Activated CD8-positive, alpha-beta memory T cell treated with anti-CD3 and anti-CD28 coated beads for 48 hours (primary cell): ENCODE data around the gene SMARCD2.

Source experiments
- DNase-seq, 3 experiments: peaks; one replicate each; pipeline ENCODE4 v3.0.0-alpha.2; 2020; ENCODE audit warnings: low read depth in 2 of 3, low spot score in 2 of 3

The SMARCD2 gene

DNA sequence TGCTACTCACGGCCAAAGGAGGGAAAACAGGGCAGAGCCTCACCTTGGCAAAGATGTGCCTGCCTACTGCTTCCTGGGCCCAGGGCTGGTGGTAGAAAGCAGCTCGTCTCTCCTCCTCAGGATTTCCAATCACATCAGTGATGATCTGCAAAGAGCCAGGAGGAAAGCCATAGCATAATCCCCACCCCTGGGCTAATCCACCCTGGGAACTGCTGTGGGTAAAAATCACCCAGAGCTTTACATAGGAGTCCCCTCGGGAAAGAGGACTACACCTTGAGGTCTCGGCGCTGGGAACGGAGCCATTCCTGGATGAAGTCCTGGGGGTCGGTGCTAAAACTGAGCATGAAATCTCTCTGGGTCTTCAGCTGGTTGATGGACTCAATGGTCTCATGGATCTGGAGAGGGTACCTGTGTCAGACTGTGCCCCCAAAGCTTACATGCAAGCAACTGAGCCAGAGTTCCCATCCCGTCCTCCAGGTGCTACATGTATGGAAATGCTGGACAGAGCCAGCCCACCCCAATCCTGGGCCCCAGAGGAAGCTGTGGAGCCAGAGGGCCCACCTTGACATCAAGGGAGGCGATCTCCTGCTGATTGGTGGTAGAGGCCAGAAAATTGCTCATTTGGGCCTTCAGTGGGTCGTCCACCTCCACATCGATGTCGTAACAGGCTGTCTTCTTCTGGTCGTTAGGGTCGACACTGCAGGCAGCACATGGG, 9.3 kb downstream of the SMARCD2 start:
- DNase-seq = no peak

- DNase-seq = no peak
Measured at GRCh38 chr17:63832455-63832854, 10.0 kb downstream of the SMARCD2 start.

GRCh38 chr17:63832014-63832413, 10.5 kb downstream of the SMARCD2 start:
- DNase-seq = no peak

- DNase-seq = no peak
Measured at GRCh38 chr17:63831505-63831904, 11.0 kb downstream of the SMARCD2 start.

DNA sequence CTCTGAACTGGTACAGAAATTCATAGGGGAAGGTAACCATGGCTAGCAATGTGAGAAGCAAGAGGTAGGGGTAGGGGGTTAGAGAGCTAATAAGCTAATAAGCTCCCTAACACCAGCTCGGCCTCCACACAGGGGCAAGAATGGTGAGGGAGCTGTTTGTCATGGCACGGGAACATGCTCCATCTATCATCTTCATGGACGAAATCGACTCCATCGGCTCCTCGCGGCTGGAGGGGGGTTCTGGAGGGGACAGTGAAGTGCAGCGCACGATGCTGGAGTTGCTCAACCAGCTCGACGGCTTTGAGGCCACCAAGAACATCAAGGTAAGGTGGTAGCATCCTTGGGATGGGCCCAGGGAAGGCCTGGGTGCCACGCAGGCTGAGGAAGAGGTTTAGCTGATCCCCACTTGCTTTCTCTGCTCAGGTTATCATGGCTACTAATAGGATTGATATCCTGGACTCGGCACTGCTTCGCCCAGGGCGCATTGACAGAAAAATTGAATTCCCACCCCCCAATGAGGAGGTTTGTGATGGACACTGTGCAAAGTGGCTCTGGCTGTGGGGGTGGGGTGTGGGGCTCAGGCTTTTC, 11.5 kb downstream of the SMARCD2 start:
- no peak for DNase-seq

GRCh38 chr17:63830278-63830677, 12.2 kb downstream of the SMARCD2 start:
- DNase-seq = no peak

- DNase-seq = no peak
Measured at GRCh38 chr17:63828936-63829335, 13.5 kb downstream of the SMARCD2 start.

- no peak for DNase-seq
Measured at GRCh38 chr17:63827801-63828221, 14.7 kb downstream of the SMARCD2 start.

- DNase-seq = peak; percentile 84 to 89 (median 87)
Measured at GRCh38 chr17:63827002-63827800, 15.3 kb downstream of the SMARCD2 start, which contains the start of the genes FTSJ3 and PSMC5. TSS of gene FTSJ3 (minus strand) at chr17:63827663. CDS start at chr17:63826902, 761 bp downstream. TSS of gene PSMC5 (plus strand) at chr17:63827431. CDS start at chr17:63827491, 60 bp downstream.

DNA sequence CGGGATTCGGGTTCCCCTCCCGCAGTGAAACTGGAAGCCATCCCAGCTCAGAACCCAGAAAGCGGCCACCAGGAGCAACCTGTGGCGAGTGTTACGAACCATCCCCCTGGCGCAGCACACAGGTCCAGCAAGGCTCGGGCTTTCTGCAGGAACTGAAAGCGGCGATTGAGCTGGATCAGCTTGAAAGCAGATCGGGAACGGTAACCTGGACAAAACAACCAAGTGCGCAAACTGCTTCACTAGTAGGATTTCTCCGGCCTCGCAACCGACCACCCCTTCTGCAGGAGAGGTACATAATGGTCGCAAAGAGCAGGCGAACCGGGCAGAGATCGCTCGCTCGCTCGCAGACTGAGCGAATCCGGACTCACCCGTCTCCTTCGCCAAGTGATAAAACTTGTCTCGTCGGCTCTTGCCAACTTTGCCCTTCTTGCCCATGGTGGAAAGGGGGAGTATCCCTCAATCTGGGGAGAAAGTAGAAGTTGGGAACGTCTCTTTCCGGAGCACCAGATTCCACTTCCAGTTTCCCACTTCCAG, 15.9 kb downstream of the SMARCD2 start:
- DNase-seq = no peak

GRCh38 chr17:63824362-63824761, 18.1 kb downstream of the SMARCD2 start:
- DNase-seq = no peak

DNA sequence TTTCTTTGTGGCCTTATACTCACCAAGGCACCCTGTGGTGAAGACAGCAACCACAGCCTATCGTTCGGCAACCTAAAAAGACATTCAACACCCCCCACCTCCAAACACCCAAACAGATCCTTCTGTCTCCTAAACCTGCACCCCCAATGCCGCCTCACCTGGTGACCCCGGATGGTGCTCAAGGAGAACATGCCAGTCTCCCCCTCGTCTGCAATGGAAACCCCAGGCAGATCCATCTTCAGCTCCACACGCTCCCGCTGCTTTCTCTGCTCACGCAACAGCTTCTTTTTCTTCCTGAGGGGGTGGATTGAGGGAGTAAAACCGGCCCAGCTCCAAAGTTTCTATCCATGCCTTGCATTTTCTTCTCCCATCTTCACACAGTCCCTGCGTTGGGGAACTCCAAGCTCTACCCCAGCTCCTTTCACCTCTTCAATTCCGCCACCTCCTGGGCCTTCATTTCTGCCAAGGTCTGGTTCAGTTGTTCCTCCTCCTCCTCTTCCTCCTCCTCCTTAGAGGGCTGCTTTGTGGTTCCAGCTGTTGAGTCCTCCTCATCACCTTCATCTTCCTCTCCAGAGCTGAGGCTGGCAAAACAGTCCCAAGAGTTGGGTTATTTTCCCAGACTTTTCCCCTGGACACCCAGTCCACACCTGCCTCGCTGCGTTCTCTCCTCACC, 18.7 kb downstream of the SMARCD2 start:
- no peak for DNase-seq

DNA sequence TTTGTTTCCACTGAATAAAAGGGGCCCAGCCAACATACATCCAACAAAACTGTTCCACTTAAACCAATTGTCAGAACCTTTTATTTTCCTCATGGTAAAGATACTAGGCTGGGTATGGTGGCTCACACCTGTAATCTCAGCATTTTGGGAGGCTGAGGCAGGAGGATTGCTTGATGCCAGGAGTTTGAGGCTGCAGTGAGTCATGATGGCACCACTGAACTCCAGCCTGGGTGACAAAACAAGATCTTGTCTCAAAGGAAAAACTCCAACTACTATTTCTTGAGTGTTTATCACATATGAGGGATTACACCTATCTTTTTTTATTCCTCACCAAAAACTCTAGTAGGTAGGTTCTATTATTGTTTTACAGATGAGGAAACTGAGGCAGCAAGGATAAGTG, 19.9 kb downstream of the SMARCD2 start:
- no peak for DNase-seq

DNA sequence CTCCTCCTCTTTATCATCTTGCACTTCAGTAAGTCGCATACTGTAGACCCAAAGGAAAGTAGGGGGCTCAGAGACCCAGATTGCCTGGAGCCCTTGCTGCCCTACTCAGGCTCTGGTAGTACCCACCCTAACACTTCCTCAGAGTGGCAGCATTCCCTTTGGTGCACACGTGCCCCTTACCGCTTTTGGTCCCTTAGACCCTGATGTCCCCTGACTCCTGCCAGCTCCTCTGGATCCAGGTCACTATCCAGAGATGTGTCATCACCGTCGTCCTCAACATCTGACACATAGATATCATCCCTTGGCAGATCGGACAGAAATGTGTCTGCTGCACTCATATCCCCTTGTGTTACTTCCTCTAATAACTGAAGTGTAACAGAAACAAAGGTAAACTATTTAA, 20.7 kb downstream of the SMARCD2 start:
- no peak for DNase-seq

GRCh38 chr17:63820963-63821561, 21.4 kb downstream of the SMARCD2 start:
- no peak for DNase-seq

DNA sequence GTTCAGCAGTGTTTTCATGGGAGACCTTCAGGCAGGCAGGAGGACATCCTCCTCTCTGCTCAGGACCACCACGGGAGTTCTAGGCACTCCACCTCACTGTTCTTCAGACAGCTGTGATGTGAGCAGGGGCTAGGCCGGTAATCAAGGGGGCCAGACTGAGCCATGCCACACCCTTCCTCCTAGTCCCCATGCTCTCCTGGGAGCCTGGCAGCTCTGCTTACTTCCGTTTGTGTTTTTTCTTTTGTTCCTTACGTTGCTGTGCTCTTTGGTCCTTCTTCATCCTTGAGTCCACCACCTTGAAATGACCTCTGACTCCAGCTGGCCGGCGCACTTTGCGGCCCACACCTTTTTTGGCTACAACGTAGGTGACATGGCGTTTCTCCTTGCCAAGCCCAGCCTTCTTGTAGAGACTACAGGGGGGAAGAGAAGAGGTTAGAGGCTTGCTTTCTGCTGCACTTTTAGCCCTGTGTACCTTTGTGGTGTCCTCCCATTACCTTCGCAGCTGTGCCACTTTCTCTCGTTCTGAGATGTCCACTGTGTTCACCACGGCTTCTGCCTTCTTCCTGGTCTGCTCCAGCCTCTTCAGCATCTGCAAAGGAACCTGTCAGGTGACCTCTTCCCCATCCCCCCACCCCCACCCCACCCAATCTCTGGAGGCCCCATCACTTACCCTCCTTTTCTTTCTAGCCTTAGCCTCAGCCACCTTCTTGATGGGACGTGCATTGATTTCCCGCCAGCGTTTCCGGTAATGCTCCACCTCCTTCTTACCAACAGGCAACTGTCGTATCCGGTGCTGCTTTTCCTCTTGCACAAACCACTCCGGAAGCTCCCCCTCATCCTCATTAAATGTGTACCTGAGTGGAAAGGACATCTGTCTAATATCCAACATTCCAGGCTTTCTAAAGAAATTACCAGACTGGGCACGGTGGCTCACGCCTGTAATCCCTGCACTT, 22.6 kb downstream of the SMARCD2 start:
- DNase-seq = no peak

DNA sequence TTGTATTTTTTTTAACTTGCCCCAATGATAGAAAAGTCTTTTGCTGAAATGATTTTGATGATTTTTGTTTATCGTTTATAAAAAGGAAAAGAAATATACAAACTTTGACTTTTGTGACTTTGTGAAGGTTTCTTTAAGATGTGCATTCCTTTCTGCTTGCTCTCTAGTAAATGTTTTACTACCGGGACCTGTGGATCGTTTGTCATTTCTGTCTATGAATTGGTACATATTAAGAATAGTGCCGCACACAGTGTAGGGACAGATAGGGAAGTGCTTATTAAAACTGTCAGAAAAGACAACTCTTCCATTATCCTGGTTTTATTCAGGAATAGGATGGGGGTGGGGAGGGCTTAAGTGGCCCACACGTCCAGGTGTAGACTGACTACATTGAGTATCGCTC, 23.4 kb downstream of the SMARCD2 start:
- no peak for DNase-seq

- no peak for DNase-seq
Measured at GRCh38 chr17:63817736-63818385, 24.6 kb downstream of the SMARCD2 start.

GRCh38 chr17:63816669-63817068, 25.8 kb downstream of the SMARCD2 start:
- no peak for DNase-seq
